HUES48 (cell line): ENCODE measurements around the gene CPPED1.

ENCODE experiments used
- H3K27ac ChIP-seq: one replicate; pipeline ENCODE4 v1.7.0; 2013; ENCODE audit warnings: low read depth, low read length, inconsistent platforms
- H3K27me3 ChIP-seq: 2 replicates; pipeline ENCODE4 v1.6.1; 2013; ENCODE audit warnings: mild to moderate bottlenecking, low read length; ENCODE audit not compliant: control insufficient read depth, insufficient read depth
- H3K36me3 ChIP-seq: 2 replicates; pipeline ENCODE4 v1.6.1; 2013; ENCODE audit warnings: low read length; ENCODE audit not compliant: control insufficient read depth, insufficient read depth
- H3K4me1 ChIP-seq: 2 replicates; pipeline ENCODE4 v1.6.1; 2013; ENCODE audit warnings: mild to moderate bottlenecking, low read length; ENCODE audit not compliant: control insufficient read depth, insufficient read depth
- H3K4me3 ChIP-seq: 2 replicates; pipeline ENCODE4 v1.5.1; 2013; ENCODE audit warnings: mild to moderate bottlenecking, low read depth, low read length
- H3K9ac ChIP-seq: 2 replicates; pipeline ENCODE4 v1.6.1; 2013; ENCODE audit warnings: mild to moderate bottlenecking, low read depth, low read length, moderate library complexity
- H3K9me3 ChIP-seq: 2 replicates; pipeline ENCODE4 v1.6.1; 2013; ENCODE audit warnings: low read length; ENCODE audit not compliant: control insufficient read depth, insufficient read depth

CPPED1 gene

DNA sequence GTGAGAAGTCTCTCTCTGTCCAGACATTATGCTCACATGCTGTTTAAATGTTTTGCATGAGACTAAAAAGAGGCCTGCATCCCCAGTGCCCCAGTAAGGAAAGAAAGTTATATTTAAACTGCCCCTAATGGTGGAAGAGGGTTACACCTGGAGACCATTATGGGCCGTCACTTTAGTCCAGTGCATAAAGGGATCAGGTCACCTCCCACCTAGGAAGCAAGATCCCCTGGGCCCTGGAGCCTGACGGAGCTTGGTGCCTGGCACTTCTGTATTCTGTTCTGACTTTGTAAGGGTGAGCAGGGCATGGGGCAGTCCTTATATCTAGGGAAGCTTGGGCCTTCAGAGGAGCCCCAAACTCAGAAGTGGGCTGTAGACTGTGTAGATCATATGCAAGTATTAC lies 67.9 kb downstream of the CPPED1 start:
- H3K9me3 ChIP-seq: peaks cover 3% of the 10 kb centered on the region; the same call in 1 of the 2 replicates
- no peak overlapping the region for H3K4me3 ChIP-seq
- H3K27ac ChIP-seq: no peak overlapping the region
- no peaks in the 10 kb centered on the region for H3K27me3 ChIP-seq
- no peak overlapping the region for H3K9ac ChIP-seq
- H3K36me3 ChIP-seq: no peaks in the 10 kb centered on the region
- no peaks in the 10 kb centered on the region for H3K4me1 ChIP-seq

DNA sequence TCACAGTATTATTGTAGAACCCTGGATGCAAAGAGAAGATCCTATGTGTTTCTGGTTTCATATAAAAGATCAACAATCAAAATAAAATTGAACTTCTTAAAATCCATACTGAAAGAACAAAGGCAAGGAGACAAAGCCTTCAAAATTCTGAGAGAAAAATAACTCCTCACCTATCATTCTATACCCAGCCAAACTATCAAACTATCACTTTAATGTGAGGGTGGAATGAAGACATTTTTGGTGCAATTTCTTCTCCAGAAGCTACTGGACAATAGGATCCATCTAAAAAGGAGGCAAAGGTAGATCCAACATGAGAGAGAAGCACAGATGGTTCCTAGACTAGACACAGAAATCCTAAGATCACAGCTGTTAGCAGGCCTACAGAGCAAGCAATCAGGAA lies 71.1 kb downstream of the CPPED1 start:
- no peak overlapping the region for H3K27ac ChIP-seq
- peaks cover 3% of the 10 kb centered on the region; the same call in 1 of the 2 replicates for H3K9me3 ChIP-seq
- H3K27me3 ChIP-seq: no peaks in the 10 kb centered on the region
- no peaks in the 10 kb centered on the region for H3K4me1 ChIP-seq
- no peak overlapping the region for H3K4me3 ChIP-seq
- H3K9ac ChIP-seq: no peak overlapping the region
- H3K36me3 ChIP-seq: no peaks in the 10 kb centered on the region

DNA sequence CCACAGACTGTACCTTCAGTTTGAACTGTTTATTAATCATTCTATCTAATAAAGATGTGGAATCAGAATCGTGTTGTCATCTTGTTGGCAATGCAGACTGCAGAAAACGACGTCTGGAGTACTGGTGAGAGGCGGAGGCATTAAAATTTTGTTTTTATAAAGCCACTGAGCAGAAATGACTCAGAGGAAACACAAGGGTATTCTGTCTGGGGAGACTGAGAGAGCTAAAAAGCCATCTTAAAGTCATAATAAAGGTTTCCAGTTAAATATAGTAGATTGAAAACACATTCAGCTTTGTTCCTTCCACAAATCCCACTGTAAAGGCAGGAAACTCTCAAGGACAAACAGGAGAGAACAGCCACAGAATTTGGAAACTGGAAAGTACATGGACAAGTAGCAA lies 74.2 kb downstream of the CPPED1 start:
- Histone ChIP-seq H3K9me3 (peaks cover 3% of the 10 kb centered on the region; the same call in 1 of the 2 replicates), H3K4me1 (no peaks in the 10 kb centered on the region), H3K4me3 (no peak overlapping the region), H3K36me3 (no peaks in the 10 kb centered on the region), H3K27me3 (no peaks in the 10 kb centered on the region), H3K27ac (no peak overlapping the region), H3K9ac (no peak overlapping the region)

DNA sequence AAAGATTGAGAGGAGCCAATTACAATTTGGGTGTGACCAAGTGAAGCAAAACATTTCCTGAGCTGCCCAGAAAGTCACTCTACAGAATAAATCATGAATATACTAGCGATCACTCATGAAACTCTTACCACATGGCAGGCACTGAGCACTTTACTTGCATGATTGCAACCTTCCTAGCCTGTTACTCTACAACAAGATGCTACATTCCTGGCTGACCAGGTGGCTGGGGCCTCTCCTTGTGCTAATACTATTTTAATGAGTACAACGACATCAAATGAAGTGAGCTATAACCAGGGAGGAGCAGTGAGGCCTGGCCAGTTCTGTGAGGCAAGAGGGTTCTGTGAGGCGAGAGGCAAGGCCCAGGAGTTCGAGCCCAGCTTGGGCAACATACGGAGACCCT lies 75.2 kb downstream of the CPPED1 start:
- H3K27ac ChIP-seq: no peak overlapping the region
- no peaks in the 10 kb centered on the region for H3K36me3 ChIP-seq
- no peaks in the 10 kb centered on the region for H3K27me3 ChIP-seq
- peaks cover 3% of the 10 kb centered on the region; the same call in 1 of the 2 replicates for H3K9me3 ChIP-seq
- no peaks in the 10 kb centered on the region for H3K4me1 ChIP-seq
- no peak overlapping the region for H3K9ac ChIP-seq
- H3K4me3 ChIP-seq: no peak overlapping the region

DNA sequence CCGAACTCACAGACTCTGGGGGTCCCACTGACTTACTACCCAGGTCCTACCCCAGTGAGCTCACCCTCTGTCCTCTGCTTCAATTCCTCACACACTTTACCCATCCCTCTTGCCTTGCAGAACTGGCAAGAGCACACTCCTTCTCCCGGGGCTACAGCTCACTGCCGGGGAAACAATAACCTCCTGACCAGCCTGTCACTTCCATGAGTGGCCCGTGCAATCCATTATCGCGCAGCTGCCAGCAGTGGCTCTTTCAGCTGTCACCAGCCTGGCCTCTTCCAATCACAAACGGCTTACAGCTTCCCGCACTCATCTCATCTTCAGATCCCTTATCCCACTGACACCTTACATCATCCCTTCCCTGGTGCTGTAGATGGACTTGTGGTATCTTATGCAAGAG lies 79.5 kb downstream of the CPPED1 start:
- no peak overlapping the region for H3K9ac ChIP-seq

DNA sequence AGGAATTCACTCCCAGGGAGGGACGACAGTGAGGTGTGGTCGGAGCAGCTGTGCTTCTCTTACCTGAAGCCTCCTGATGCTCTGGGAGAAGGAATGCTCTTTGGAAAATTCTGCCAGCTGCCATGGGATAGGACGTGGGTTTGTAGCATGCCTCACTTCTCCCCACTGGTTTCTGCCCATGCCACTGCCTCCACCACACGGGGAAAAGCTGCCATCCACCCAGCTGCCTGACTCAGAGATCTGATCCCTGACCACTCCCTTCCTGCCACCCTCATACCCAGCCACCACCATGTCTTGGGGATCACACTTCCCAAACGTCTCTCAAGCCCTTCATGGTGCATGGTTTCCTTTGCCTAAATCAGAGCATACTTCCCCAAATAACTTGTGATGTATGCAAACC lies 80.0 kb downstream of the CPPED1 start:
- H3K9me3 ChIP-seq: no peaks in the 10 kb centered on the region
- no peak overlapping the region for H3K4me3 ChIP-seq
- H3K36me3 ChIP-seq: no peaks in the 10 kb centered on the region

More for the DNA sequence above, 79.5 kb downstream of the CPPED1 start:
- Histone ChIP-seq H3K4me3 (no peak overlapping the region), H3K27me3 (no peaks in the 10 kb centered on the region), H3K27ac (no peak overlapping the region), H3K4me1 (no peaks in the 10 kb centered on the region), H3K9me3 (no peaks in the 10 kb centered on the region), H3K36me3 (no peaks in the 10 kb centered on the region)

DNA sequence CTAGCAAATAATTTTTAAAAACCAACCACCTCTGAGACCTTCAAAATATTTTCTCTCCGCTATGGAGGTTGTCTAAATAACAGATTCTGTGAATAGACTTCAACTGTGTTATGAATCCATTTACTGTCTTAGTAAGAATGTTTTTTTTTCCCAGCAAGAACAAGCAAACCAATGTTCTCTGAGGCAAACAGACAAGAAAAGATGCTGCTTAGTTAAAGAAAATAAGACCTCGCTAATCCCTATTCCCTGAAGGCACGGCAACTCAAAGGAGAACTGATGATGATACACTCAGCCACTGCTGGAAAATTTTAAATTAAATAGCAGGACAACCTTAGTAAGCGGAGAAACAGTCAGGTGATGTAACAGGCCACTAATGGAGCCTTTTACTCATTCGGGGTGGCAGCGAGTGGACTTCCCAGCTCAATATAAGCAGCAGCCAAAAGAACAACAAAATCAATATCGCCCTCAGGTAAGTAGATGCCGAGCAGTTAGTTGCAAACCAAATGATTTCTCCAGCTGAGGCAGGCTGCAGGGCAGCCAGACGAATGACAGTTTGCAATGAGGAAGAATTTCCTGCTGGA lies 81.8 kb downstream of the CPPED1 start:
- Histone ChIP-seq H3K36me3 (no peaks in the 10 kb centered on the region), H3K9ac (no peak overlapping the region), H3K27me3 (no peaks in the 10 kb centered on the region), H3K4me1 (no peaks in the 10 kb centered on the region), H3K27ac (no peak overlapping the region), H3K4me3 (no peak overlapping the region), H3K9me3 (no peaks in the 10 kb centered on the region)

More for the DNA sequence above, 80.0 kb downstream of the CPPED1 start:
- H3K4me1 ChIP-seq: no peaks in the 10 kb centered on the region
- H3K9ac ChIP-seq: no peak overlapping the region
- no peak overlapping the region for H3K27ac ChIP-seq
- H3K27me3 ChIP-seq: no peaks in the 10 kb centered on the region

DNA sequence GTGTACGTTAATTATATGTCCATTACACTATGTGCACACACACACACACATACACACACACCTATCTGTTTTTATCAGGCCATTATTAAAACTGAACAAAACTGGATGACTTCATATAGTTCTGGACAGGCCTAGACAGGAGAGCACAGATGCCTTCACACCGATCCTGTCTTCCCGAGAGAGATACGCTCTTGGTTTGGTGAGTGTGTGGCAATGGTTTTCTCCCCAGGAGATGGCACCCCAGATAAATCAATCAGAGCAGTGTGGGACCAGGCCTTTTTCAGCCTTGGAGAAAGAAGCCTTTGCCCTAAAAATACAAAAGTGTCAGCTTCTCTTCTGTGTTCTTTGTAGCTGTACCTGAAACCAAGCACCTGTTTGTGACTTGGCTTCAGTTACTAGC lies 83.7 kb downstream of the CPPED1 start:
- Histone ChIP-seq H3K9me3 (no peaks in the 10 kb centered on the region), H3K4me3 (no peak overlapping the region), H3K27me3 (no peaks in the 10 kb centered on the region), H3K36me3 (no peaks in the 10 kb centered on the region), H3K4me1 (no peaks in the 10 kb centered on the region), H3K27ac (no peak overlapping the region), H3K9ac (no peak overlapping the region)

DNA sequence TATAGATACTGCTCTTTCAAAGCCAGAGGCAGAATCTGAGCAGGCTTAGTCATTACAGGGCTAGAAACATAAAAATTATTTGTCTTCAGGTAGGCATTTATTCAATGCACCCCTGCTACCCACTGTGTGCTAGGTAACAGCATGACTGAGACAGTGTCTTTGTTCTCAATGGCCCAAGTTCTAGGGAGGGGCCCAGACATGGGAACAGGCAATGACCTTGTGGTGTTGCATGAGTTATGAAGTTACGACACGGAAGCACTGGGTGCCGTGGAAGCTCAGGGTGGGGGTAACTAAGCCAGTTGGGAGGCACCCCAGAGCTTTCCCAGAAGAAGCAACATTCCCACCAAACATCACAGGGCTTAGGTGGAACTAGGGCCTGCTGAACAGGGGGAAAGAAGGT lies 87.0 kb downstream of the CPPED1 start:
- Histone ChIP-seq H3K27ac (no peak overlapping the region), H3K36me3 (no peaks in the 10 kb centered on the region), H3K9me3 (no peaks in the 10 kb centered on the region), H3K9ac (no peak overlapping the region), H3K4me3 (no peak overlapping the region), H3K4me1 (no peaks in the 10 kb centered on the region), H3K27me3 (no peaks in the 10 kb centered on the region)

DNA sequence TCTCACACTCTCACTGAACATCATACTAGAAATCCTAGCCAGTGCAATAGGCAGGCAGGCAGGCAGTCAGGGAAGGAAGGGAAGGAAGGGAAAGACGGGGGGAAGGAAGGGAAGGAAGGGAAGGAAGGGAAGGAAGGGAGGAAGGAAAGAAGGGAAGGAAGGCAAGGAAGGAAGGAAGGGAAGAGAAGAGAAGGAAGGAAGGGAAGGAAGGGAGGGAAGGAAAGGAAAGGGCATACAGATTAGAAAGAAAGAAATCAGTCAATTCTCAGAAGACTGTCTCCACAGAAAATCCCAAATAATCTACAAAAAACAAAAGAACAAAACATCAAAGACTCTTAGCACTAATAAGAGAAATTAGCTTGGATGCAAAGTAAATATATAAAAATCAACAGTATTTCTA lies 93.9 kb downstream of the CPPED1 start:
- H3K9ac ChIP-seq: no peak overlapping the region
- no peak overlapping the region for H3K27ac ChIP-seq
- H3K9me3 ChIP-seq: no peaks in the 10 kb centered on the region
- H3K27me3 ChIP-seq: no peaks in the 10 kb centered on the region
- H3K36me3 ChIP-seq: no peaks in the 10 kb centered on the region
- H3K4me1 ChIP-seq: peaks cover 9% of the 10 kb centered on the region; the same call in 1 of the 2 replicates
- no peak overlapping the region for H3K4me3 ChIP-seq

DNA sequence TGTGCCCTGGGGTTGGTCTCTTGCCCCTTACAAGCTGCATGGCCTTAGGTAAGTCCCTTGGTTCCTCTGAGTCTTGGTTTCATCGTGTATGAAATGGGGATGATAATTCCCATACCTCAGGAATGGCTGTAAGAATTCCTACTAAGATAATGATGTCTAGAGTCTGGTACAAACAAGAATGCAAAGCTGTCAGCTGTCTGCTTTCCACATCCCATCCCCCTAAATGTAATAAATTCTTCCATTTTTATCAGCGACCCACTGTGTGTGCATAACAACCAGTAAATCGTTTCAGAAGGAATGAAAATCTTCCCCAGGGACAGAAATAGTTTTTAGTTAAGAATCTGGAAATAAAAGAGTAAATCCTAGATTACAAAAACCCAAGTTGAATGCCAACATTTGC lies 95.4 kb downstream of the CPPED1 start:
- Histone ChIP-seq H3K9me3 (no peaks in the 10 kb centered on the region), H3K36me3 (no peaks in the 10 kb centered on the region), H3K27ac (no peak overlapping the region), H3K9ac (no peak overlapping the region), H3K4me1 (peaks cover 9% of the 10 kb centered on the region; the same call in 1 of the 2 replicates), H3K27me3 (no peaks in the 10 kb centered on the region), H3K4me3 (no peak overlapping the region)
